Body of pancreas (tissue), 4 donors: ENCODE results near the gene MRRF.

Experiments
- CTCF ChIP-seq, 7 experiments: fragments of 450-650 bp in 4 of 7; fragments of 200-600 bp in 3 of 7; sonication (generic) in 3 of 7; IDR thresholded peaks; one replicate each; pipeline ENCODE4 v1.5.1; 2016 to 2019; ENCODE audit warnings: antibody characterized with exemption in 7 of 7
- POLR2A ChIP-seq, 3 donors: fragments of 450-650 bp; IDR thresholded peaks; one replicate each; pipeline ENCODE4 v1.6.1; 2016; ENCODE audit warnings: antibody characterized with exemption in 3 of 3, mild to moderate bottlenecking in 2 of 3

- TF ChIP-seq CTCF (IDR thresholded peaks at IDR 0.05), result no peak
- TF ChIP-seq POLR2A (IDR thresholded peaks at IDR 0.05), result no peak
Observed at GRCh38 chr9:122372856-122373845, 108.5 kb downstream of the MRRF start.
